Activated CD8-positive, alpha-beta memory T cell treated with anti-CD3 and anti-CD28 coated beads, Interleukin-2, amount 50 U/mL, for 48 hours (primary cell): Measurements from ENCODE around the gene LAMTOR2.
"Not testable (repeated sequence)": the region's sequence is repeated elsewhere in the genome, so short reads cannot be mapped to it uniquely, and the experiment has no call there.

Experiments used
- DNase-seq: peaks from one replicate; pipeline ENCODE4 v3.0.0-alpha.2; 2020

The LAMTOR2 gene

GRCh38 chr1:156052862-156053767 is 1.5 kb upstream of the LAMTOR2 start:
- peak; percentile 84 for DNase-seq

DNA sequence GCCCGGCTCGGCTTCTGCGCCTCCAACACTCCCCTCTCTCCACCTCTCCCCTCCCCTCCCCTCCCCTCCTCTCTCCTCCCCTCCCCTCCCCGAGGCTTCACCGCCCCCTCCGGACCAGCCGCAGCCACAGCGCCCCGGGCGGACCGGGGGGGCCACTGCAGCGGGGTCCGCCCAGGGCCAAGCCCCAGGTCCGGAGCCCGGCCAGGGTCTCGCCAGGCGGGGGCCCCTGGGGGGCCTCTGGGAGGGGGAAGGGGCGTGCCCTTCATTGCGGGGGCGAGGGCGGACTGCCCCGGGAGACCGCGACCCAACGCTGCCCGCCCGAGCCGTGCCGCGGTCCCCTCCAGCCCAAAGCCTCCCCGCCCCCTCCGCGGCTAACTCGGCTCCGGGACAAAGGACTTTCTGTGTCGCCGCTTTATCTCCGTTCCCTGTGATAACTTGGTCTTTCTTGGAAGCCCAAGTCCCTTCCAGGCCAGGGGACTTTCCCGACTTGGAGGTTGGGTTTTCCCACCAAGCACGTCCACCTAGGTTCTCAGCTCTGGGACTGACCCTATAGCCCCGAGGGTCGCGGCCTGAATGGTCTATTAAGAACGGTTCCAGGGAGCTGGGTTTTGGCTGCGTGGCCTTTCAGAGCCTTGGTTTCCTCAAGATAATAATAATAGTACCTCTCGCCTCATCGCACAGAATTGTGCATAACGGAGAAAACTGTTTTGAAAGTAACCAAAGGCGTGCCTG is 648 bp upstream of the LAMTOR2 start, which contains the start of gene UBQLN4:
Gene UBQLN4, minus strand, starts transcription at position 31 of the 732 bp plus-strand sequence. CDS start 97 bp downstream, outside the sequence.
- DNase-seq: peak; percentile 90

- no peak for DNase-seq
Measured at GRCh38 chr1:156055281-156056048, 883 bp downstream of the LAMTOR2 start.

- DNase-seq: no peak
Measured at GRCh38 chr1:156056326-156056849, 1.8 kb downstream of the LAMTOR2 start.

- no peak for DNase-seq
Measured at GRCh38 chr1:156060937-156061636, 6.5 kb downstream of the LAMTOR2 start, which contains the start of gene RAB25. Gene RAB25, plus strand, starts transcription at chr1:156061160. Its CDS starts 241 bp downstream, at chr1:156061401.

DNA sequence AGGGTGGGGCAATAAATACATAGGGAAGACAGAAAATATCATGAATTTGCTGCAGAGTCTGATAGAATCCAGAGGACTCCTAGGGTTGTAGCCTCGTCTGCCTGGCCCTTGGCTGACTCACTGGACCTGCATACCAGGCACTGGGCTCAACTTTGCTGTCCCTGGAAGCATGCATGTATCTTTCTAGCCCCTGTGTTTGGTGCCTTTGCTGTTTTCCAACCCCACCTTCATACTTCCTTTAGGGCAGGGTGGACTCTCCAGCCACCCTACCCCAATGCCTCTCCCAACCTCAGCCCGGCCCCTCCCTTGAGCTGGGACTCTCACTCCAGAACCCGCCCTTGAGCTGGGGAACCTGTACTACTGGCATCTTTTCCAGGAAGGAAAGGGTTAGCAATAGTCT is 7.6 kb downstream of the LAMTOR2 start:
- no peak for DNase-seq

- DNase-seq: no peak
Measured at GRCh38 chr1:156063997-156064285, 9.4 kb downstream of the LAMTOR2 start.

DNA sequence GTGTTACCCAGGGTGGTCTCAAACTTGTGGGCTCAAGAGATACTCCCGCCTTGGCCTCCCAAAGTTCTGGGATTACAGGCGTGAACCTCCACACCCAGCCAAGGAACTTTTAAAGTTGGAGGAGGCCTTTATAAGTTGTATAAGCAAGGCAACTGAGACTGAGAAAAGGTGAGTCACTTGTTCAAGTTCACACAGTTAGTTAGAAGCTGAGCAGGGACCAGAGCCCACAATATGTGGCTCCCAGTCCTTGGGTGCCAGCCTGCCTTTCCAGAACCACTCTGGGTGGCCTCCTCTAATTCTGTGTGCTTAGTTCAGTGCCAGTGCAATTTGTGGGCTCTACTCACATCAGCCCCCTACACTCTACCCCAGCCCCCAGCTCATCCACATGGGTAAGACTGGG is 10.0 kb downstream of the LAMTOR2 start:
- no peak for DNase-seq

DNA sequence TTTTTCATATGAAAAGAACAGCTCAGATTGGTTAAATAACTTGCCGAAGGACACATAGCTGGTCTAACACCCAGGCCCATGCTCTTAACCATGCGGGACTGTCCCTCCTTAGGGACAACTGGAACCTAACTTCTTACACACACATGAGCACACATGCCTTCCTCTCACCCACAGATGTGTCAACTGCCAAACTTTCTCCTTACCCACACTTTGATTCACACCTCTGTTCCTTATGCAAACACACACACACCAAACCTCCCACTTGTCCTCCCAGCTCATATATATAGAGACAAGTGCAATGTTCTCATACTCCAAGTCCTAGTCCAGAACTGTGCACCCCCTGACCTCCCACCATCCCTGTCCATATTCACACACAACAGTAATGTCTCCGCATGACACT is 10.6 kb downstream of the LAMTOR2 start:
- no peak for DNase-seq

GRCh38 chr1:156065871-156066270 is 11.3 kb downstream of the LAMTOR2 start:
- DNase-seq: no peak

DNA sequence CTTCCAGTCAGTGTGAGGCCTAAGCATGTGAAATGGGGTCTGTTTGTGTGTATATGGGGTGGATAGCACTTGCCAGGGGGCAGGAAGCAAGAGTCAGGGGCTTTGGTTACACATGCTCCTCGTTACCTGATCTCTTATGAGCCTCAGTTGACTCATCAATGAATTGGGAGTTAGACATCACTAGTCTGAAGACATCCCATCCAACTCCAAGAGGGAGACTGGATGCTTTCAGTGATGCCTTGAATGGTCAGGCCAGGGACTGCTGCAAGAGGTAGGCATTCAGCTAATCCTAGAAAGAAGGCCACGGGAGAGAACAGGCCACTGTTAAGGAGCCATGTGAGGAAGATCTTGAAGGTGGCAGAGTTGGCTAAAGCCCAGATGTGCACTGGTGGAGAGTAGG is 12.7 kb downstream of the LAMTOR2 start:
- DNase-seq: no peak

- DNase-seq: no peak
Measured at GRCh38 chr1:156069490-156070455, 15.2 kb downstream of the LAMTOR2 start.

DNA sequence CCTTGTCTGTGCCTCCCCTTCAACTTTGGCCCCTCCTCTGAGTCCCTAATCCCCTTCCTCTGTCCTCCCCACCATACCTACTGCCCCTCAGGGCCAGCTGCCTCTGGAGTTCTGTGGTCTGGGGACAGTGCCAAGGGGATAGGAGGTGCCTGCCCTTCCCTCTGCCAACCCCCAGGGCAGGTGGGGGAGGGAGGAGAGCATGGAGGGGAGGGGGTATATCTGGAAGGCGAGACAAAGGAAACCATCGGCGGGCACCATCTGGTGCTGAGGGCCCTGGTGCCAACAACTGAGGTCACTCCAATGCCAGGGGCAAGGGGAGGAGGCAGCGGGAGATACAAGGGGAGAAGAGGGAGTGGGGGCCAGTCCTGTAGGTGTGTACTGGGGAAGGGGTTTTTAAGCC is 16.0 kb downstream of the LAMTOR2 start:
- DNase-seq: no peak

DNA sequence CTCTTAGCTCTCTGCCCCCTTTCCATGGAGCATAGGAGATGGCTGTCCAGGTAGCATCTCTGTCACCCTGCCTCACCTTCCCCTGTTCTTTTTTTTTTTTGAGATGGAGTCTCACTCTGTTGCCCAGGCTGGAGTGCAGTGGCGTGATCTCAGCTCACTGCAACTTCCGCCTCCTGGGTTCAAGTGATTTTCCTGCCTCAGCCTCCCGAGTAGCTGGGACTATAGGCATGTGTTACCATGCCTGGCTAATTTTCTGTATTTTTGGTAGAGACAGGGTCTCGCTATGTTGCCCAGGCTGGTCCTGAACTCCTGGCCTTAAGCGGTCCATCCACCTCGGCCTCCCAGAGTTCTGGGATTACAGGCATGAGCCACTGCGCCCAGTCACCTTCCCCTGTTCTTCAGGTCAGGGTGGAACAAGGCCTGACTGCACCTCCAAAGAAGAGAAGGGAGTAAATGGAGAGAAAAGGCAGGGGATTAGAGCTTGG is 16.8 kb downstream of the LAMTOR2 start:
- not testable (repeated sequence) for DNase-seq

DNA sequence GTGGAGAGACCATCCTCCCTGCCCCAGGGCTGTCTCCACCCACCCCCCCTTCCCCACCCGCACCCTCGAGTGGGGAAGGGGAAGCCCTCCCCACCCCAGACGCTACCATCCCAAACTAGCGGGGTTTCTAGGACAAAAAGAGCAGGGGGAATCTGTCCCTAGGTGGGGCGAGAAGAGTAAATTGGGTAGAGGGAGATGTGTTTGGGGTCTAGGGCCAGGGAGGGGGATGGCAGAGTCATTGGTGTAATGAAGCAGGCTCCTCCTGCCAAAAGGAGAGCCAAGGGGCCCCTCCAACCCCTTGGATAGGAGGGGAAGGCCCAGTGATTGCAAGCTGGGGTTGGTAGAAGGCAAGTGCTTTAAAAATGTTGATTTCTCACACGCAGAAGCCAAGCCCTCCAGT is 17.7 kb downstream of the LAMTOR2 start:
- DNase-seq: no peak

DNA sequence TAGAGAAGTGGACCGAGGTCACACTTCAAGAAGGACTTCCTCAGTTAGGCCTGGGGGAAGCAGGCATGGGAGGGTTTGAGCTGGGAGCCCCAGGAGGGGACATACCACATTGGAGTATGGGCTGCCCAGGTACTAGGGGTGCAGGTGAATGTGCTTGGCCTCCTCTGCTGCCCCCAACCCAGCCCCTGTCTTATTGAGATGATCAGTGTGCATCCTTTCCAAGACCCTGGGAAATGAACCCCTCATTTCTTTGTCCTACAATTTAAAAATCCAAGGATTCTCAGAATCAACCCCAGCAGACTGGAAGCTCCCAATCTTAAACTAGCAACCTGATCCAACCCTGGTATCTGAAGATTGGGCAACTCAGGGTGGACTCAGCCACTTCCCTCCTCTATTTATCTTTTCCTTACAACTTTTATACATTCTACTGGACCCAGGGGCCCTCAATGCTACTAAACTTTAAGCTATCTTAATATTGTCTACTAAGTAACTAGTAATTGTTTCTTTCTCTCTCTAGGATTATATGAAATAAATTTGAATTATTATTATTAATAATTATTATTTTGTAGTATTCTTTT is 18.6 kb downstream of the LAMTOR2 start:
- no peak for DNase-seq

DNA sequence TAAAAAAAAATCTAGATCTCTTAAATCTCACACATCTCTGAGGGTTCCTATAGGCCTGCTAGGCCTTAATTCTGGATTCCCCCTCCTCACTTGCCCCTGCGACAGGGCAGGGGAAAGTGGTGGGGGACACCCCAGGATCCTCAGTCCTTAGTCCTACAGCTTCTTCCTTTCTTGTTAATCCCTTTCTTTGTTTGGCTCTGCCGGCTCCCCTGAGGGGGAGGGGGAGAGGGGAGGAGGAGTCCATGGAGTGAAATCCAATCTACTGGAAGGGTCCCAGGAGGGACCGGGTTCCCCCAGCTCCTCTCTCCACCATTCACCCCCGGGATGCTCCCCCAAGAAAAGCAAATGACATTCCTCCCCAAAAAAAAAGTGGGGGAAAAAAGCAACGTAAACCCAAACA is 19.2 kb downstream of the LAMTOR2 start:
- no peak for DNase-seq

DNA sequence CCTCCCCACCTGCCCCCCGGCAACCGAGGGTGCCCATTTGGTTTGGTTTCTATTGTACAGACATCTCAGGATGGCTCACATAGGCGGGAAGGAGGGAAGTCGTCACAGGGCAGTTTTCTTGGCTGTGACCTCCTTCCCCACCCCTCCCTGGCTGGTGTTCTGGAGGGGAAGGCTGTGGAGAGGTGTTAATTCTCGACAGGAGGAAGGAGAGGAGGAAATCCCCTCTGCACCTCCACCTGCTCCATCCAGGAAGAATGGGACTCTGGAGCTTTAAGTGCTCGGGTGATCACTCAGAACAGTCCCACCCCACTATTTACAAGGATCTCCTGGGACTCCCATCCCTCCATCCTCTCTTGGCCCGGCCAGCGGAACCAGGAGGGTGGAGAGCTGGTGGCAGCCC is 20.1 kb downstream of the LAMTOR2 start:
- DNase-seq: no peak

DNA sequence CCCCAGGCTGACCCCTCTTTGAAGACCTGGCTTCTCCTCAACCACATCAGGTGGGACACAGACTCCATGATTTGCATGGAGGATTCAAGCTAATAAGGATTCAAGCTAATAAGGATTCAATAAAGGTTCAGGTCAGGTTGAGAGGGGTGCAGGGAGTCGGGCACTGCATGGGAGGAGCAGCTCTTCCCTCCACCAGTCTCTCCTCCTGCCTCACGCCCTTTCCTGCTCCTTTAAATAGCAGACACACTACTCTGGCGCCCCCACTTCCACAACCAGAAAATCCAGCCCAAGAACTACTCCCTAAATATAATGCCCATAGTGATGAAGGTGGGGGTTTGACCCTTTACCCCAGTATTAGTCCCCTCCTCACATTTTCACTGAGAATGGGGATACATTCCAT is 20.6 kb downstream of the LAMTOR2 start:
- DNase-seq: no peak

- DNase-seq: no peak
Measured at GRCh38 chr1:156075775-156076204, 21.2 kb downstream of the LAMTOR2 start.
